ENCODE measurements around the gene SLC26A11.

- TF ChIP-seq CTCF (IDR thresholded peaks at IDR 0.05), result no peak
- no peak for TF ChIP-seq POLR2AphosphoS5 (IDR thresholded peaks at IDR 0.05)
- no peak for TF ChIP-seq EP300 (IDR thresholded peaks at IDR 0.05)
- no peak for TF ChIP-seq POLR2A (IDR thresholded peaks at IDR 0.05)
These were observed 18.8 kb upstream of the SLC26A11 start for GRCh38 chr17:80201446-80201845.

Data from gastroesophageal sphincter (tissue), 3 donors.